IMR-90 (cell line): ENCODE measurements around the gene FAM3D. TPM values are rescaled to one million over a fixed set of nuclear protein-coding genes. Genes with fewer than 3 reads are reported as not detected.

Source experiments
- ATAC-seq: fragments of 200-7000 bp; cut with Tn5 transposase; 2 replicates; pipeline ENCODE4 v1.9.1; 2020; ENCODE audit warnings: low read depth, mild to moderate bottlenecking, moderate library complexity
- BruUV-seq: library from RNA; stranded (reverse); fragments of 400-500 nt; replicated peaks from 2 replicates; lab custom pipeline; 2021; lab: Mats Ljungman, UMichigan
- CTCF ChIA-PET: fragments of 300-600 bp; formaldehyde crosslinking; extraction: SDS; loops from one replicate; lab custom pipeline; 2021; ENCODE audit warnings: antibody characterized with exemption; lab: Yijun Ruan, JAX
- POLR2A ChIA-PET: fragments of 300-600 bp; sonication (Branson Sonifier 250); formaldehyde crosslinking; loops from one replicate; lab custom pipeline; 2022; ENCODE audit warnings: antibody characterized with exemption; ENCODE audit not compliant: unreplicated experiment; lab: Charles Lee
- DNase-seq: peaks from one replicate; pipeline ENCODE4 v3.0.0; 2013
- H2AFZ ChIP-seq: replicated peaks from 2 replicates; pipeline ENCODE3; 2013; ENCODE audit warnings: low read length, mild to moderate bottlenecking; ENCODE audit not compliant: poor library complexity
- H2AK5ac ChIP-seq: 2 replicates; pipeline ENCODE4 v1.6.1; 2013; ENCODE audit warnings: low read depth, low read length, inconsistent platforms
- H2AK9ac ChIP-seq: replicated peaks from 2 replicates; pipeline ENCODE3; 2013; ENCODE audit warnings: mild to moderate bottlenecking, low read depth, low read length, moderate library complexity; ENCODE audit not compliant: poor library complexity
- H2BK120ac ChIP-seq: 2 replicates; pipeline ENCODE4 v1.6.1; 2013; ENCODE audit warnings: low read depth, low read length, inconsistent platforms
- H2BK15ac ChIP-seq: 3 replicates; pipeline ENCODE4 v1.6.1; 2013; ENCODE audit warnings: low read depth, low read length, inconsistent platforms
- H2BK20ac ChIP-seq: 2 replicates; pipeline ENCODE4 v1.6.1; 2013; ENCODE audit warnings: low read depth, mild to moderate bottlenecking, inconsistent platforms, low read length, moderate library complexity
- H2BK5ac ChIP-seq: 2 replicates; pipeline ENCODE4 v1.6.1; 2013; ENCODE audit warnings: mild to moderate bottlenecking, low read depth, low read length, inconsistent platforms; ENCODE audit not compliant: poor library complexity, severe bottlenecking
- H3K14ac ChIP-seq: replicated peaks from 2 replicates; pipeline ENCODE4 v1.6.1; 2013; ENCODE audit warnings: low read depth, low read length, inconsistent platforms
- H3K18ac ChIP-seq: 2 replicates; pipeline ENCODE4 v1.6.1; 2013; ENCODE audit warnings: low read depth, low read length, control low read depth
- H3K23ac ChIP-seq: 2 replicates; pipeline ENCODE4 v1.6.1; 2013; ENCODE audit warnings: low read depth, low read length, inconsistent platforms
- H3K27ac ChIP-seq: 2 replicates; pipeline ENCODE4 v1.5.1; 2013; ENCODE audit warnings: mild to moderate bottlenecking, control low read depth, low read length; ENCODE audit not compliant: insufficient read depth
- H3K27me3 ChIP-seq: 2 replicates; pipeline ENCODE4 v1.6.1; 2013; ENCODE audit warnings: low read length; ENCODE audit not compliant: control insufficient read depth, insufficient read depth
- H3K36me3 ChIP-seq: 2 replicates; pipeline ENCODE4 v1.6.1; 2013; ENCODE audit warnings: low read length, mixed read lengths; ENCODE audit not compliant: control insufficient read depth, insufficient read depth
- H3K4ac ChIP-seq: 2 replicates; pipeline ENCODE4 v1.6.1; 2013; ENCODE audit warnings: low read depth, low read length, inconsistent platforms
- H3K4me1 ChIP-seq: 2 replicates; pipeline ENCODE4 v1.6.1; 2013; ENCODE audit warnings: low read length, mixed read lengths; ENCODE audit not compliant: control insufficient read depth, insufficient read depth
- H3K4me2 ChIP-seq: 2 replicates; pipeline ENCODE4 v1.6.1; 2013; ENCODE audit warnings: low read depth, mild to moderate bottlenecking, control low read depth, low read length, moderate library complexity
- H3K4me3 ChIP-seq: 2 replicates; pipeline ENCODE4 v1.5.1; 2013; ENCODE audit warnings: low read depth, mild to moderate bottlenecking, control low read depth, low read length, moderate library complexity; ENCODE audit not compliant: insufficient read depth
- H3K56ac ChIP-seq: 2 replicates; pipeline ENCODE4 v1.6.1; 2013; ENCODE audit warnings: low read length, inconsistent platforms; ENCODE audit not compliant: insufficient read depth; ENCODE audit errors: extremely low read depth
- H3K79me1 ChIP-seq, 2 experiments: 2 replicates each; pipeline ENCODE4 v1.6.1; 2013; ENCODE audit warnings: low read length in 2 of 2, inconsistent platforms in 1 of 2, low read depth in 1 of 2
- H3K9ac ChIP-seq: 2 replicates; pipeline ENCODE4 v1.6.1; 2013; ENCODE audit warnings: low read depth, low read length, control low read depth
- H3K9me1 ChIP-seq: 2 replicates; pipeline ENCODE4 v1.6.1; 2013; ENCODE audit warnings: low read length, inconsistent platforms; ENCODE audit not compliant: insufficient read depth
- H3K9me3 ChIP-seq: 2 replicates; pipeline ENCODE4 v1.6.1; 2013; ENCODE audit warnings: low read length; ENCODE audit not compliant: control insufficient read depth, insufficient read depth
- H4K20me1 ChIP-seq: 2 replicates; pipeline ENCODE4 v1.6.1; 2013; ENCODE audit warnings: low read length, inconsistent platforms; ENCODE audit not compliant: insufficient read depth
- H4K5ac ChIP-seq: 2 replicates; pipeline ENCODE4 v1.6.1; 2013; ENCODE audit warnings: mild to moderate bottlenecking, low read depth, low read length, control low read depth
- H4K8ac ChIP-seq, 2 experiments: 2 replicates each; pipeline ENCODE4 v1.6.1; 2013; ENCODE audit warnings: low read depth in 2 of 2, low read length in 2 of 2, control low read depth in 1 of 2, inconsistent platforms in 1 of 2
- H4K91ac ChIP-seq: 2 replicates; pipeline ENCODE4 v1.6.1; 2013; ENCODE audit warnings: low read depth, low read length, inconsistent platforms; ENCODE audit not compliant: insufficient read depth
- CEBPB ChIP-seq: IDR thresholded peaks from 2 replicates; pipeline ENCODE4 v1.6.1; 2012; ENCODE audit warnings: low read depth, low read length, improper control_type of control experiment
- MAFK ChIP-seq: IDR thresholded peaks from 2 replicates; pipeline ENCODE4 v1.6.1; 2012; ENCODE audit warnings: low read depth, low read length, improper control_type of control experiment
- MAZ ChIP-seq: IDR thresholded peaks from 2 replicates; pipeline ENCODE4 v1.6.1; 2012; ENCODE audit warnings: low read depth, mild to moderate bottlenecking, low read length, improper control_type of control experiment, moderate library complexity, borderline replicate concordance
- MXI1 ChIP-seq: IDR thresholded peaks from 2 replicates; pipeline ENCODE4 v1.6.1; 2012; ENCODE audit warnings: low read depth, mild to moderate bottlenecking, low read length, moderate library complexity, borderline replicate concordance
- NFE2L2 ChIP-seq: fragments of 150-350 bp; IDR thresholded peaks from 2 replicates; pipeline ENCODE4 v1.6.1; 2016; ENCODE audit warnings: low read depth, mild to moderate bottlenecking, low read length
- POLR2A ChIP-seq: IDR thresholded peaks from 2 replicates; pipeline ENCODE4 v1.6.1; 2012; ENCODE audit warnings: mild to moderate bottlenecking, low read depth, low read length
- RAD21 ChIP-seq: IDR thresholded peaks from 2 replicates; pipeline ENCODE4 v1.6.1; 2012; ENCODE audit warnings: low read length, improper control_type of control experiment
- RFX5 ChIP-seq: IDR thresholded peaks from 2 replicates; pipeline ENCODE4 v1.8.0; 2012; ENCODE audit warnings: low read depth, mild to moderate bottlenecking, low read length, moderate library complexity
- SMC3 ChIP-seq: fragments of 150-350 bp; IDR thresholded peaks from 2 replicates; pipeline ENCODE4 v1.6.1; 2016; ENCODE audit warnings: low read depth, mild to moderate bottlenecking, antibody characterized with exemption, low read length, moderate library complexity
- WGBS, 2 experiments: methylation state at CpG; one replicate each; pipeline versions ENCODE4 v1.1.5 to v1.1.7; 2013; ENCODE audit warnings: missing lambda C conversion rate in 2 of 2; ENCODE audit not compliant: insufficient read length in 1 of 2; ENCODE audit errors: extremely low coverage in 2 of 2; 5-methylcytosine and 5-hydroxymethylcytosine counted together
- dilution Hi-C: fragments of 300-500 bp; cut with HindIII; formaldehyde crosslinking; loops from one replicate; pipeline ENCODE4 v1.14.3; 2018; ENCODE audit warnings: low sequenced_read_pairs; ENCODE audit not compliant: unreplicated experiment
- in situ Hi-C: fragments of 300-500 bp; cut with MboI; formaldehyde crosslinking; loops from 3 replicates; pipeline ENCODE4 v1.14.3; 2019; ENCODE audit warnings: low sequenced_read_pairs, inconsistent platforms, mixed read lengths
- intact Hi-C: fragments of 100-400 bp; cut with micrococcal nuclease; formaldehyde crosslinking; loops from 2 replicates; pipeline ENCODE4 v1.10.0; 2022
- polyA plus RNA-seq, 3 experiments: library from polyadenylated mRNA; depleted of rRNA; stranded (reverse); fragments of >200 nt; gene quantifications; 2 replicates each; pipeline ENCODE4 v1.2.3, GENCODE V29; 2012; ENCODE audit warnings: low replicate concordance in 1 of 3
- total RNA-seq: library from RNA; depleted of rRNA; stranded (reverse); fragments of >200 nt; gene quantifications from 2 replicates; pipeline ENCODE4 v1.2.3, GENCODE V29; 2012
- TF ChIP-seq, protein P1 (sequence below): conservative IDR thresholded peaks from 2 replicates; pipeline ENCODE4 v1.5.1; 2012; ENCODE audit warnings: mild to moderate bottlenecking, low read depth, low read length, improper control_type of control experiment

FAM3D gene
- total and polyA plus RNA-seq, 2 of the 4 experiments (the other 2 are of a cell fraction) = not detected

DNA sequence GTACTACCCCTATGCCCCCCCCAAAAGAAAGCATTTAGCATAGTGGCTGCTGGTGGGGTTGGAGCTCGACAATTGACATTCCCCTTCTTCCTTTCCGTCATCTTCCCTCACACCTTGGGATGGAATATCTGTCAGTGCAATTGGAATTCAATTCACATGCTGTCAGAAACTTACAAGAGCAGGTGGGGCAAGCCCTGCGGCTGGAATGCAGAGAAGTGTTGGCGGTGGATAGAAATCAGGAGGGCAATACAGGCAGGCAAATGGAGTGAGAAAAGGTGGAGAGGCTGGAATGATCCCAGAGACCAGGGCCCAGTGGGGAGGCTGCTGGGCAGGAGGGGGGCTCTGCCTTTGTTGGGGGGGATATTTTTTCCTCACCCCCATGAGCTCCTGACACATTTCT is 44.1 kb downstream of the FAM3D start:
- no peak overlapping the region for H2AK5ac ChIP-seq
- no peaks in the 10 kb centered on the region; the same call in 1 of the 2 replicates for H3K9me1 ChIP-seq
- H3K9me3 ChIP-seq = no peaks in the 10 kb centered on the region
- H3K27ac ChIP-seq = no peak overlapping the region
- no peak overlapping the region for H2BK20ac ChIP-seq
- H2BK120ac ChIP-seq = no peak overlapping the region
- H3K79me1 ChIP-seq = no peaks in the 10 kb centered on the region
- H2BK5ac ChIP-seq = no peak overlapping the region
- intact Hi-C loops (loop anchor here (10.0 kb wide), 2 partner anchors 288 to 318 kb away; partner anchors contain the start of genes HTD2, PXK and RPP14), dilution Hi-C loops (no loop called here), in situ Hi-C loops (loop anchor here (10.0 kb wide), 1 partner anchor 298 kb away; no protein-coding TSS in a partner anchor)
- no peak overlapping the region for H2BK15ac ChIP-seq
- WGBS, 2 experiments = no CpG with 5 or more reads among the region's 4 CpGs
- 0 out of 2 replicates have a peak, but pooled peaks cover 2% of the 10 kb centered on the region for H3K27me3 ChIP-seq
- H4K20me1 ChIP-seq = no peaks in the 10 kb centered on the region
- H2AK9ac ChIP-seq = no peak overlapping the region
- H3K23ac ChIP-seq = no peak overlapping the region
- DNase-seq (no peak), ATAC-seq (no peak)
- no peak overlapping the region for H4K8ac ChIP-seq
- no peak overlapping the region for H3K18ac ChIP-seq
- H3K36me3 ChIP-seq = no peaks in the 10 kb centered on the region
- no TSS peak for BruUV-seq
- H3K4ac ChIP-seq = no peak overlapping the region
- H2AFZ ChIP-seq = no peak overlapping the region
- no peak overlapping the region for H3K56ac ChIP-seq
- H3K9ac ChIP-seq = no peak overlapping the region
- ChIA-PET CTCF (interaction anchor here (0.6 kb wide), 1 partner anchor 62 kb away, joined by 5 read pairs; no protein-coding TSS in a partner anchor), POLR2A (no interaction called here)
- no peak overlapping the region for H3K14ac ChIP-seq
- H4K5ac ChIP-seq = no peak overlapping the region
- H3K4me3 ChIP-seq = no peak overlapping the region
- no peak overlapping the region for H4K91ac ChIP-seq
- TF ChIP-seq, protein P1, sequence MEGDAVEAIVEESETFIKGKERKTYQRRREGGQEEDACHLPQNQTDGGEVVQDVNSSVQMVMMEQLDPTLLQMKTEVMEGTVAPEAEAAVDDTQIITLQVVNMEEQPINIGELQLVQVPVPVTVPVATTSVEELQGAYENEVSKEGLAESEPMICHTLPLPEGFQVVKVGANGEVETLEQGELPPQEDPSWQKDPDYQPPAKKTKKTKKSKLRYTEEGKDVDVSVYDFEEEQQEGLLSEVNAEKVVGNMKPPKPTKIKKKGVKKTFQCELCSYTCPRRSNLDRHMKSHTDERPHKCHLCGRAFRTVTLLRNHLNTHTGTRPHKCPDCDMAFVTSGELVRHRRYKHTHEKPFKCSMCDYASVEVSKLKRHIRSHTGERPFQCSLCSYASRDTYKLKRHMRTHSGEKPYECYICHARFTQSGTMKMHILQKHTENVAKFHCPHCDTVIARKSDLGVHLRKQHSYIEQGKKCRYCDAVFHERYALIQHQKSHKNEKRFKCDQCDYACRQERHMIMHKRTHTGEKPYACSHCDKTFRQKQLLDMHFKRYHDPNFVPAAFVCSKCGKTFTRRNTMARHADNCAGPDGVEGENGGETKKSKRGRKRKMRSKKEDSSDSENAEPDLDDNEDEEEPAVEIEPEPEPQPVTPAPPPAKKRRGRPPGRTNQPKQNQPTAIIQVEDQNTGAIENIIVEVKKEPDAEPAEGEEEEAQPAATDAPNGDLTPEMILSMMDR = no peak
- TF ChIP-seq MXI1 (no peak), CEBPB (no peak), SMC3 (no peak), NFE2L2 (no peak), POLR2A (no peak), RFX5 (no peak), RAD21 (no peak), MAFK (no peak), MAZ (no peak)
- peaks cover 6% of the 10 kb centered on the region; the same call in 1 of the 2 replicates for H3K4me1 ChIP-seq
- H3K4me2 ChIP-seq = no peak overlapping the region
